B cell (primary cell): ENCODE measurements around the gene CTSL. TPM values are rescaled to one million over a fixed set of nuclear protein-coding genes. Genes with fewer than 3 reads are reported as not detected.

Experiments used
- ATAC-seq: fragments of 200-7000 bp; cut with Tn5 transposase; one replicate; pipeline ENCODE4 v1.10.0; 2021; ENCODE audit warnings: low read depth, mild to moderate bottlenecking, moderate number of reproducible peaks, moderate library complexity
- CTCF ChIA-PET: fragments of 350-600 bp; sonication (Branson Sonifier 250); formaldehyde crosslinking; loops from one replicate; lab custom pipeline; 2021; ENCODE audit warnings: antibody characterized with exemption, inconsistent platforms; lab: Charles Lee
- POLR2A ChIA-PET: fragments of 350-600 bp; sonication (Branson Sonifier 250); formaldehyde crosslinking; loops from one replicate; lab custom pipeline; 2021; ENCODE audit warnings: antibody characterized with exemption; lab: Charles Lee
- DNase-seq: peaks from one replicate; pipeline ENCODE4 v3.0.0; 2013
- H2AFZ ChIP-seq: 2 replicates; pipeline ENCODE4 v1.6.1; 2012; ENCODE audit warnings: mild to moderate bottlenecking, low read depth, low read length; ENCODE audit not compliant: insufficient read depth, poor library complexity, severe bottlenecking
- H3K27ac ChIP-seq, 2 donors: 1 replicate in 1 of 2; 2 replicates in 1 of 2; pipeline ENCODE4 v1.5.1; 2012 to 2013; ENCODE audit warnings: low read length in 2 of 2, mild to moderate bottlenecking in 2 of 2, moderate library complexity in 1 of 2
- H3K27me3 ChIP-seq, 4 experiments: fragments of 200-600 bp in 1 of 4; sonication (generic) in 1 of 4; replicated peaks in 1 of 4; 1 replicate in 2 of 4; 2 replicates in 2 of 4; pipeline versions ENCODE4 v1.6.1 to v1.7.0; 2013 to 2016; ENCODE audit warnings: low read length in 3 of 4, mild to moderate bottlenecking in 2 of 4, mixed read lengths in 1 of 4, moderate library complexity in 1 of 4; ENCODE audit not compliant: insufficient read depth in 4 of 4, control insufficient read depth in 3 of 4; ENCODE audit errors: control extremely low read depth in 1 of 4
- H3K36me3 ChIP-seq, 2 experiments: replicated peaks in 1 of 2; 1 replicate in 1 of 2; 2 replicates in 1 of 2; pipeline versions ENCODE4 v1.6.1 to v1.7.1; 2013; ENCODE audit warnings: low read length in 1 of 2; ENCODE audit not compliant: insufficient read depth in 2 of 2, control insufficient read depth in 1 of 2; ENCODE audit errors: control extremely low read depth in 1 of 2, extremely low read depth in 1 of 2
- H3K4me1 ChIP-seq, 2 donors: fragments of 200-600 bp in 1 of 2; sonication (generic) in 1 of 2; 1 replicate in 1 of 2; 2 replicates in 1 of 2; pipeline versions ENCODE4 v1.5.1 to v1.6.1; 2013 to 2017; ENCODE audit warnings: low read length in 2 of 2; ENCODE audit not compliant: control insufficient read depth in 2 of 2, insufficient read depth in 2 of 2
- H3K4me2 ChIP-seq: replicated peaks from 2 replicates; pipeline ENCODE3; 2012; ENCODE audit warnings: mild to moderate bottlenecking, low read depth, low read length; ENCODE audit not compliant: poor library complexity, severe bottlenecking
- H3K4me3 ChIP-seq, 5 experiments: fragments of 200-600 bp in 1 of 5; sonication (generic) in 1 of 5; 1 replicate in 3 of 5; 2 replicates in 2 of 5; pipeline versions ENCODE4 v1.5.1 to v1.7.0; 2011 to 2016; ENCODE audit warnings: low read length in 4 of 5, mild to moderate bottlenecking in 4 of 5, low read depth in 2 of 5, control low read depth in 1 of 5, moderate library complexity in 1 of 5; ENCODE audit not compliant: insufficient read depth in 1 of 5; ENCODE audit errors: control extremely low read depth in 1 of 5, extremely low read depth in 1 of 5
- H3K79me2 ChIP-seq: fragments of 200-600 bp; sonication (generic); one replicate; pipeline ENCODE4 v1.6.0; 2016; ENCODE audit warnings: low read length; ENCODE audit not compliant: control insufficient read depth, insufficient read depth
- H3K9ac ChIP-seq: fragments of 200-600 bp; sonication (generic); 2 replicates; pipeline ENCODE4 v1.6.1; 2017; ENCODE audit warnings: mild to moderate bottlenecking, low read length, moderate library complexity
- H3K9me3 ChIP-seq, 3 donors: one replicate each; pipeline versions ENCODE4 v1.6.1 to v1.7.1; 2013; ENCODE audit warnings: low read length in 2 of 3; ENCODE audit not compliant: control insufficient read depth in 2 of 3, insufficient read depth in 1 of 3; ENCODE audit errors: control extremely low read depth in 1 of 3
- H4K20me1 ChIP-seq: 2 replicates; pipeline ENCODE4 v1.6.0; 2012; ENCODE audit warnings: mild to moderate bottlenecking, low read length; ENCODE audit not compliant: insufficient read depth, control insufficient read depth, poor library complexity, severe bottlenecking
- H3K27ac Mint-ChIP-seq: one replicate; pipeline ENCODE4 v1.8.0; 2021; ENCODE audit warnings: mixed read lengths
- H3K27me3 Mint-ChIP-seq: one replicate; pipeline ENCODE4 v1.8.0; 2021; ENCODE audit warnings: mixed read lengths
- H3K4me1 Mint-ChIP-seq: one replicate; pipeline ENCODE4 v1.8.0; 2021; ENCODE audit warnings: mixed read lengths
- H3K4me3 Mint-ChIP-seq: one replicate; pipeline ENCODE4 v1.8.0; 2021; ENCODE audit warnings: mixed read lengths
- H3K9me3 Mint-ChIP-seq: one replicate; pipeline ENCODE4 v1.8.0; 2022; ENCODE audit warnings: mixed read lengths; ENCODE audit not compliant: insufficient read depth
- CTCF ChIP-seq: fragments of 200-600 bp; IDR thresholded peaks from one replicate; pipeline ENCODE4 v1.8.0; 2022; ENCODE audit warnings: antibody characterized with exemption, mild to moderate bottlenecking
- EZH2 ChIP-seq: IDR thresholded peaks from 2 replicates; pipeline ENCODE4 v1.6.1; 2012; ENCODE audit warnings: borderline replicate concordance, low read depth, mild to moderate bottlenecking, moderate library complexity, low read length; ENCODE audit not compliant: insufficient read depth, poor library complexity, severe bottlenecking
- WGBS: methylation state at CpG from one replicate; pipeline ENCODE4 v1.1.5; 2013; ENCODE audit warnings: missing lambda C conversion rate; ENCODE audit not compliant: insufficient coverage; 5-methylcytosine and 5-hydroxymethylcytosine counted together
- intact Hi-C: fragments of 100-400 bp; cut with micrococcal nuclease; formaldehyde crosslinking; loops from one replicate; pipeline ENCODE4 v1.10.0; 2022
- polyA plus RNA-seq: library from polyadenylated mRNA; depleted of rRNA; stranded (reverse); fragments of >200 nt; gene quantifications from 2 replicates; pipeline ENCODE4 v1.2.3, GENCODE V29; 2012
- total RNA-seq, 2 donors: library from RNA; stranded (reverse); fragments of 120-200 nt in 1 of 2; gene quantifications; 1 replicate in 1 of 2; 2 replicates in 1 of 2; pipeline versions ENCODE4 v1.2.3 to v1.2.4, GENCODE V29; 2013 to 2022

Gene CTSL
- total and polyA plus RNA-seq, 2 donors (not counting 1 experiment from before 2014, with no cell fraction given), result 0.13 to 0.74 TPM

- WGBS, result no CpG with 5 or more reads among the region's 2 CpGs
- Mint-ChIP-seq H3K4me3 (no peak overlapping the region), H3K27me3 (peaks cover 35% of the 10 kb centered on the region), H3K27ac (no peak overlapping the region), H3K4me1 (no peaks in the 10 kb centered on the region), H3K9me3 (no peaks in the 10 kb centered on the region)
- Histone ChIP-seq H3K4me2 (no peak overlapping the region), H3K9ac (no peak overlapping the region), H4K20me1 (no peaks in the 10 kb centered on the region), H2AFZ (no peak overlapping the region), H3K4me3 (no peak overlapping the region), H3K27ac (no peak overlapping the region), H3K4me1 (peaks cover 0 to 2% of the 10 kb centered on the region in 2 donors), H3K79me2 (no peaks in the 10 kb centered on the region), H3K27me3 (peaks cover 0 to 4% (median 1%) of the 10 kb centered on the region in 4 experiments), H3K36me3 (no peaks in the 10 kb centered on the region), H3K9me3 (peaks cover 0 to 3% (median 0%) of the 10 kb centered on the region in 3 donors)
- TF ChIP-seq EZH2 (no peak), CTCF (no peak)
- DNase-seq, result no peak
- CTCF ChIA-PET, result no interaction called here
- intact Hi-C loops, result no loop called here
- POLR2A ChIA-PET, result no interaction called here
- no peak for ATAC-seq
These were observed 5.4 kb downstream of the CTSL start for GRCh38 chr9:87731321-87731720.

- H3K4me2 ChIP-seq, result no peak overlapping the region
- no peaks in the 10 kb centered on the region for H3K27me3 ChIP-seq
- ATAC-seq, result no peak
- H4K20me1 ChIP-seq, result no peaks in the 10 kb centered on the region
- H2AFZ ChIP-seq, result no peak overlapping the region
- no peaks in the 10 kb centered on the region for H3K4me1 ChIP-seq
- no peaks in the 10 kb centered on the region for H3K79me2 ChIP-seq
- POLR2A ChIA-PET, result no interaction called here
- TF ChIP-seq CTCF (no peak), EZH2 (no peak)
- Mint-ChIP-seq H3K4me3 (no peak overlapping the region), H3K27me3 (peaks cover 31% of the 10 kb centered on the region), H3K4me1 (no peaks in the 10 kb centered on the region), H3K27ac (no peak overlapping the region), H3K9me3 (no peaks in the 10 kb centered on the region)
- no peaks in the 10 kb centered on the region for H3K36me3 ChIP-seq
- intact Hi-C loops, result no loop called here
- H3K9ac ChIP-seq, result no peak overlapping the region
- H3K4me3 ChIP-seq, result no peak overlapping the region
- DNase-seq, result no peak
- CTCF ChIA-PET, result no interaction called here
- H3K9me3 ChIP-seq, result no peaks in the 10 kb centered on the region
- WGBS, result no CpG with 5 or more reads among the region's 1 CpG
- no peak overlapping the region for H3K27ac ChIP-seq
These were observed 6.4 kb downstream of the CTSL start for GRCh38 chr9:87732344-87732743.
